Muscle of arm (tissue), 14 donors: ENCODE measurements around the gene LAMP2. TPM values are rescaled to one million over a fixed set of nuclear protein-coding genes. Genes with fewer than 3 reads are reported as not detected.
"Not testable (repeated sequence)": the region's sequence is repeated elsewhere in the genome, so short reads cannot be mapped to it uniquely, and the experiment has no call there.

Experiments
- DNase-seq: peaks from one replicate; pipeline ENCODE4 v3.0.0-alpha.2; 2013
- long read RNA-seq, 11 donors: transcript quantifications; one replicate each; lab custom pipeline, GENCODE V29; 2026
- polyA plus RNA-seq, 12 donors: library from polyadenylated mRNA; unstranded; fragments of 120-200 nt; gene quantifications; one replicate each; pipeline ENCODE4 v1.2.1, GENCODE V29; 2013; ENCODE audit not compliant: insufficient read length in 12 of 12

Gene LAMP2
- polyA plus RNA-seq: 100 to 1,000 TPM in 10 of 12 donors, 10 to 100 TPM in 1, not detected in 1; 77.7 to 171 (median 147) TPM
- long read RNA-seq, donor 1, full-length matches to known transcripts: 32 of 60 reads
- long read RNA-seq, donor 1, partial matches to known transcripts: 28 of 60 reads
- long read RNA-seq, donor 1, other reads (novel, unspliced or antisense): 0 of 60 reads
- long read RNA-seq, donor 2, full-length matches to known transcripts: 45 of 45 reads
- long read RNA-seq, donor 2, partial matches to known transcripts: 0 of 45 reads
- long read RNA-seq, donor 2, other reads (novel, unspliced or antisense): 0 of 45 reads
- long read RNA-seq, donor 3, full-length matches to known transcripts: 20 of 26 reads
- long read RNA-seq, donor 3, partial matches to known transcripts: 6 of 26 reads
- long read RNA-seq, donor 3, other reads (novel, unspliced or antisense): 0 of 26 reads
- long read RNA-seq, donor 4, full-length matches to known transcripts: 16 of 16 reads
- long read RNA-seq, donor 4, partial matches to known transcripts: 0 of 16 reads
- long read RNA-seq, donor 4, other reads (novel, unspliced or antisense): 0 of 16 reads
- long read RNA-seq, donor 5, full-length matches to known transcripts: 57 of 80 reads
- long read RNA-seq, donor 5, partial matches to known transcripts: 23 of 80 reads
- long read RNA-seq, donor 5, other reads (novel, unspliced or antisense): 0 of 80 reads
- long read RNA-seq, donor 6, full-length matches to known transcripts: 16 of 16 reads
- long read RNA-seq, donor 6, partial matches to known transcripts: 0 of 16 reads
- long read RNA-seq, donor 6, other reads (novel, unspliced or antisense): 0 of 16 reads
- long read RNA-seq, donor 7, full-length matches to known transcripts: 16 of 16 reads
- long read RNA-seq, donor 7, partial matches to known transcripts: 0 of 16 reads
- long read RNA-seq, donor 7, other reads (novel, unspliced or antisense): 0 of 16 reads
- long read RNA-seq, donor 8, full-length matches to known transcripts: 39 of 64 reads
- long read RNA-seq, donor 8, partial matches to known transcripts: 25 of 64 reads
- long read RNA-seq, donor 8, other reads (novel, unspliced or antisense): 0 of 64 reads
- long read RNA-seq, donor 9, full-length matches to known transcripts: 18 of 27 reads
- long read RNA-seq, donor 9, partial matches to known transcripts: 9 of 27 reads
- long read RNA-seq, donor 9, other reads (novel, unspliced or antisense): 0 of 27 reads
- long read RNA-seq, donor 10, full-length matches to known transcripts: 34 of 40 reads
- long read RNA-seq, donor 10, partial matches to known transcripts: 6 of 40 reads
- long read RNA-seq, donor 10, other reads (novel, unspliced or antisense): 0 of 40 reads
- long read RNA-seq, donor 11, full-length matches to known transcripts: 40 of 56 reads
- long read RNA-seq, donor 11, partial matches to known transcripts: 16 of 56 reads
- long read RNA-seq, donor 11, other reads (novel, unspliced or antisense): 0 of 56 reads

GRCh38 chrX:120468825-120469525, at the start of gene LAMP2:
Gene LAMP2 (minus strand): TSS chrX:120469296. CDS start chrX:120469169, 127 bp downstream.
- DNase-seq: peak; percentile 83

DNA sequence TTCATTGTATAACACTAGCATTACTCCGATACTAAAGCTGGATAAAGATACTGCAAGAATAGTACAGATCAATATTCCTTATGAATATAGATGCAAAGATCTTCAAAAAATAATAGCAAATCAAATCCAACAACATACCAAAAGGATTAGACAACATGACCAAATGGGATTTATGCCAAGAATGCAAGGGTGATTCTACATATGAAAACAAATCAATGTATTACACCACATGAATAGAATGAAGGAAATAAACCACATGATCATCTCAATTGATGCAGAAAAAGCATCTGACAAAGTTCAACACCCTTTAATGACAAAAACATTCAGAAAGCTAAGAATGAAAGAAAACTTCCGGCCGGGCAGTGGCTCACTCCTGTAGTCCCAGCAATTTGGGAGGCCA, 48.8 kb upstream of the LAMP2 start:
- no peak for DNase-seq

GRCh38 chrX:120514236-120514635, 45.1 kb upstream of the LAMP2 start:
- DNase-seq: no peak

DNA sequence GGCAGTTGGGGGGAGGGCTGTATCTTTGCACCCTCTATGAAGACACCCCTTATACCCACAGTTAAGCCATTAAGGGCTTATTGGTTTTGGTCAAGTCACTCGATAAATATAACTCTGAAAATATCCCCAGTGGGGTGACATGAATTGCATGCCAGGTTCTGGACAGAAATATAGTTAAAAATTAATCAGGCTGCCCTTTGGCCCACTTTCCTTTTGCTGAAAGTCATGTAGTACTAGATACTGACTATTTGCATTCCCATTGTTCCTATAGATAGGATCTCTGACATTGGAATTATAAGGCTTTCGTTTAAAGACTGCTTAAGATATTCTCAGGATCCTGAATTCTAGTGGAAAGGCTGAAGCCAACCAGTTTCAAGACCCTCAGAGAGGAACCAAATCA, 43.5 kb upstream of the LAMP2 start:
- no peak for DNase-seq

- DNase-seq: no peak
Observed at GRCh38 chrX:120512222-120512621, 43.1 kb upstream of the LAMP2 start.

GRCh38 chrX:120504569-120504968, 35.5 kb upstream of the LAMP2 start:
- DNase-seq: no peak

- no peak for DNase-seq
Observed at GRCh38 chrX:120499301-120500072, 30.4 kb upstream of the LAMP2 start.

DNA sequence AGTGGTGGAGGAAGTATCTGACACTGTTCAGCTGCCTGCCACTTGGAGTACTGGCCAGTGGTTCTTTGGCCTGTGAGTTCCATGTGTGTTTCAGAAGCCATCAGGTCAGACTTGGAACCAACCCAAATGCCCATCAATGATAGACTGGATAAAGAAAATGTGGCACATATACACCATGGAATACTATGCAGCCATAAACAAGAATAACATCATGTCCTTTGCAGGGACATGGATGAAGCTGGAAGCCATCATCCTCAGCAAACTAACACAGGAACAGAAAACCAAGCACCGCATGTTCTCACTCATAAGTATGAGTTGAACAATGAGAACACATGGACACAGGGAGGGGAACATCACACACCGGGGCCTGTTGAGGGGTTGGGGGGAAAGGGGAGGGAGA, 21.0 kb upstream of the LAMP2 start:
- DNase-seq: not testable (repeated sequence)

- DNase-seq: no peak
Observed at GRCh38 chrX:120486786-120487185, 17.7 kb upstream of the LAMP2 start.

DNA sequence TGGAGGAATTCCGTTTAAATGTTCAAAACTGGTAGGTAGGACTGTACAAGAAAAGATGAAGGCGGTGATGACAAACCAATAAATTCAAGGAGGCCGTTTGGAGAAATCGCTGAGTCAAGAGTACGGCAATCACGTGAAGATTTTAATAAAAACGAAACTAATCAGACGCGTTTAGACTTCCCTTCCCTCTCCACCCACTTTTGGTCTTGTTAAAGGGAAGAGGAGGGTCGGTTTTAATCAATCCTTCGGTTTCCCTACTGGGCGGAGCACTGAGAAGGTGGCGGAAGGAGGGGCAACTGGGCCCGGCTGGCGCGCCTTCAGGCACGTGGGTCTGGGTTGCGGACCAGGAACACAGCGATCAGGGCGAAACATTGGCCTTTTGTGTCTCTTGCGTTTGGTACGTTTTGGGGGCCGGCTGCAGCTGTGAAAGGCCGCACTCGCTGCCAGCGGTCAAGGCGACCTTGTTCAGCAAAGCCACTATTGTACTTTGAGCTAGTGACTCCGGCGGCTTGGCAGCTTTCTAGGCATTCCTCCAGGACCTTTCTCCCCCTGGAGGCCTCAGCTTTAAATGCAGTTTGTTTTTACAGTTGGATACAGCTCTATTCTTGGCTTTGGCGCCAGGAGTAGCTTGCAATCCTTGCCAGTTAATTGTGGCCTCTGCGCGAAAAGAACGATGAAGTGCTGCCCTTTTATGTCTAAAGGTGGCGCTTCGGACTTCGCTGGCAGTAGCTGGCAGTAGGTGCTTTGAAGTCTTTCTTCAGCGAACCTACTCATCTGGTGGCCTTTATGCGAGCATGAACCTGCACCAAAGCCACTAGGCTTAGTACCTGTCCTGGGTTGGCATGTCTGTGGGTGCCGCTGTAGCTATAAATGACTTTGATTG, 16.8 kb upstream of the LAMP2 start:
- DNase-seq: peak; percentile 69

DNA sequence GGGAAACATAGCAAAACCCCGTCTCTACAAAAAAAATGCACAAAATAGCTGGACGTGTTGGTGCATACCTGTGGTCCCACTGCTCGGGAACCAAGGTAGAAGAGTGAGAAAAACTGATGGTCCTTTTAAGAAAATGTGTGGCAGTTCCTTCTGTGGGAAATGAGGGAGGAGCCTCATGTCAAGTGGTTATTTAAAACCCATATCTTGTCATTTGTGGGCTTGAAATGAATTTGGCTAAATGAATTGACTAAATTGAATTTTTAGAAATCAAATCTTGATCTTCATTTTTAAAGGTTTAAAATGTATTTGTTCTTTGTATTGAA, 16.2 kb upstream of the LAMP2 start:
- no peak for DNase-seq

DNA sequence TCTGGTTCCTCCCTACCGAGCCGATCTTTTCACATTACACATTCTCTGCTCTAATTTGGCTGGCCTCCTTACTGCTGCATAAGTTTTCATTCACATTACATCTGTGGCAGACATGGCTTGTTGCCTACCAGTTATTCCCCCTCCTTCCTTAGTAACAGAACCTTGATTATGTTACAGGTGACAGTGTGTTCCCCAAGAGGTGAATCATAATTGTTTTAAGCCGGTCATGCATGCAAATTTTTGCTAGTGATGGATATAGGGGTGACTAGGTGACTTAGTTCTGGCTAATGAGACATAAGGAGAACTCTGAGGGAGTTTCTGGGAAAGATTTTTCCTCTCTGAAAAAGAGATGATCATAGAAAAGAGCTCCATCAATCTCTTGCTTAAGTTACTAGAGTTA, 8.4 kb upstream of the LAMP2 start:
- DNase-seq: no peak

DNA sequence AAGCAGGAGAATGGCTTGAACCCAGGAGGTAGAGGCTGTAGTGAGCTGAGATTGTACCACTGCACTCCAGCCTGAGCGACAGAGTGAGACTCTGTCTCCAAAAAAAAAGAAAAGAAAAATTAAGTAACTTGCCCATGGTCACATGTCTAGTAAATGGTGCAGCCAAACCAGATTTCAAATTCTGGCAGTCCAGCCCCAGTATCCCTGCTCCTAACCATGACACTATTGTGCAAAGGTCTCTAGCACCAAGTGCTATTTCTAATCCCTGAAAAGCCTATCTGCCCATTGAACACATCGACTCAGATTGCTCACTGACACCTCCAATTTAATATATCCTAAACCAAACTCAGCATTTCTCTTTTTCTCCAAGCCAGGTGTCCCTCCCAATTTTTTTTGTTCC, 7.6 kb upstream of the LAMP2 start:
- DNase-seq: no peak

DNA sequence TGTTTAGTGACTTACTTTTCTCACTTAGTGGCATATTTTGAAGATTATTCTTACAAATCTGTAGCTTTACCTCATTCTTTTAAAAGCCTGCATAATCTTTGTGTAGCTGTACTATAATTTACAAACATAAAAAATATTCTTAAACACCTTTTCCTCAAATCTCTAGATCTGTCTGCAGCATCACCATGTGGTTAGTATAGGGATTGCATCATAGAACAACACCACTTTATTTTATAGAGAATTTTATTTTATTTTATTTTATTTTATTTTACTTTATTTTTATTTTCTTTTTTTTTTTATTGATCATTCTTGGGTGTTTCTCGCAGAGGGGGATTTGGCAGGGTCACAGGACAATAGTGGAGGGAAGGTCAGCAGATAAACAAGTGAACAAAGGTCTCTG, 6.4 kb upstream of the LAMP2 start:
- not testable (repeated sequence) for DNase-seq

DNA sequence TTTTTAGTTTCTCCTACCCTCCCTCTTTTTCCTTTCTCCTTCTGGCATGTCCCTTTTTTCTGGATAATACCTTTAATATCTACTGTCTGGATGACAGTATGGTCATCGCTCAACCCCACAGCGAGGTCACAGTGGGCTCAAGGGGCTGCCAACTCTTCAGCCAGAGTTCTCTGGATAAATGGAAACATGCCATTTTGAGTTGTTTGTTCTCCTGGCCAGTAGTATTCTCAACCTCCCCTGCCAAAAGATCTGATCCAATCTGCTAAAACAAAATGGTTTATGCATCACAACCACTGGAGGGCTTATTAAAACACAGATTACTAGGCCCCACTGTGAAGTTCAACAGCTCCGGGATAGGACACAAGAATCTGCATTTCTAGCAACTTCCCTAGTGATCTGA, 5.0 kb upstream of the LAMP2 start:
- no peak for DNase-seq

DNA sequence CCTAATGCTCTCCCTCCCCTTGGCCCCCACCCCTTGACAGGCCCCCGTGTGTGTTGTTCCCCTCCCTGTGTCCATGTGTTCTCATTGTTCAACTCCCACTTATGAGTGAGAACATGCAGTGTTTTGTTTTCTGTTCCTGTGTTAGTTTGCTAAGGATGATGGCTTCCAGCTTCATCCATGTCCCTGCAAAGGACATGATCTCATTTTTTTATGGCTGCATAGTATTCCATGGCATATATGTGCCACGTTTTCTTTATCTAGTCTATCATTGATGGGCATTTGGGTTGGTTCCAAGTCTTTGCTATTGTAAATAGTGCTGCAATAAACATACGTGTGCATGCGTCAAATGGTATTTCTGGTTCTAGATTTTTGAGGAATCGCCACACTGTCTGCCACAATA, 561 bp upstream of the LAMP2 start:
- DNase-seq: not testable (repeated sequence)

GRCh38 chrX:120468479-120468824, 644 bp downstream of the LAMP2 start:
- no peak for DNase-seq

DNA sequence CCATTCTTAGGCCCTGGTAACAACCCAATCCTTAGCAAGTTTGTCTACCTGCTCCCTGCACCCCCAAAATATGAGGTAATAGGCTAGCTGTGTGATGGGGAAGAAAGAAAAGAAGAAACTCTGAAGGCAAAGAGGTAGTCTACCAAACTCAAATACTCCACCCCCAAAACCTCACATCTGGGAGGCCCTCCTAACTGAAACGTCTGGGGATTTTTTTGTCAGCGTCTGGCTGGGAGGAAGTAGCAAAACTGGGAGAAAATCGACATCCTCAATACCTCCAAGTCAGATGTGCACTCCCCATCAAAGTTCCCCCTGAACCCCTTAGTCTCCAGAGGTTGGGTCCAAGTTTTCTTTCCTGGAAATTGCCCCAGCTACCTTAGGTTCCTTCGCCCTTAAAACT, 1.0 kb downstream of the LAMP2 start:
- DNase-seq: no peak

DNA sequence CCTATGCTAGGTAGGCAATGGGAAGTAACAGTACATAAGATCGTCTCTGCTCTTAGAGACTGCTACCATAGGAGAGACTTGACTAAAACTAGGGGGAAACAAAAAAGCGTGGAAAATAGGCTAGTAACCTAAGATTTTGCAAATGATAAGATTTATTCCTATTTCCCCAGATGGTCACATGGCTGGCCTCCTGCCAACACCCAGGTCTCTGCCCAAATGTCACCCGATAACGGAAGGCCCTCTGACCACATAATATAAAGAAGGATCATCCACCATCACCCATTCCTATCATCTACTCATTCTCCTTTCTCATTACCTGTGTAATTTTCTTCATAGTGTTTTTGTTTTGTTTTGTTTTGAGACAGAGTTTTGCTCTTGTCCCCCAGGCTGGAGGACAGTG, 4.7 kb downstream of the LAMP2 start:
- DNase-seq: no peak
